Fibroblast of lung (primary cell): ENCODE measurements around the gene LHX4.

Experiments used
- CTCF ChIP-seq, 2 donors: IDR thresholded peaks in 1 of 2; conservative IDR thresholded peaks in 1 of 2; 1 replicate in 1 of 2; 2 replicates in 1 of 2; pipeline ENCODE4 v1.5.1; 2011 to 2012; ENCODE audit warnings: low read length in 2 of 2, control low read depth in 1 of 2, inconsistent platforms in 1 of 2, low read depth in 1 of 2, mild to moderate bottlenecking in 1 of 2
- EZH2 ChIP-seq: IDR thresholded peaks from 2 replicates; pipeline ENCODE4 v1.5.1; 2012; ENCODE audit warnings: low read length, control low read depth, mild to moderate bottlenecking; ENCODE audit errors: missing control alignments

- TF ChIP-seq CTCF (conservative IDR thresholded peaks at IDR 0.05 in 1 of 2, IDR thresholded peaks at IDR 0.05 in 1 of 2; ENCODE audit: low read depth in 1 of 2, low read length in 2 of 2) = no peak
- TF ChIP-seq EZH2 = no peak
Observed at GRCh38 chr1:180210008-180210620, 19.9 kb upstream of the LHX4 start.
